Neural progenitor cell (in vitro differentiated cells): Measurements from ENCODE around the gene F13A1.

Experiments used
- EZH2 ChIP-seq: fragments of 200-600 bp; sonication (generic); IDR thresholded peaks from 2 replicates; pipeline ENCODE4 v1.6.1; 2017; ENCODE audit warnings: antibody characterized with exemption, mild to moderate bottlenecking, moderate library complexity
- EZH2phosphoT487 ChIP-seq: fragments of 200-600 bp; sonication (generic); IDR thresholded peaks from 2 replicates; pipeline ENCODE4 v1.6.1; 2017; ENCODE audit warnings: antibody characterized with exemption
- TF ChIP-seq, protein P1 (sequence below): fragments of 200-600 bp; sonication (generic); IDR thresholded peaks from 2 replicates; pipeline ENCODE4 v1.5.1; 2017; ENCODE audit warnings: antibody characterized with exemption, mild to moderate bottlenecking

- TF ChIP-seq, protein P1, sequence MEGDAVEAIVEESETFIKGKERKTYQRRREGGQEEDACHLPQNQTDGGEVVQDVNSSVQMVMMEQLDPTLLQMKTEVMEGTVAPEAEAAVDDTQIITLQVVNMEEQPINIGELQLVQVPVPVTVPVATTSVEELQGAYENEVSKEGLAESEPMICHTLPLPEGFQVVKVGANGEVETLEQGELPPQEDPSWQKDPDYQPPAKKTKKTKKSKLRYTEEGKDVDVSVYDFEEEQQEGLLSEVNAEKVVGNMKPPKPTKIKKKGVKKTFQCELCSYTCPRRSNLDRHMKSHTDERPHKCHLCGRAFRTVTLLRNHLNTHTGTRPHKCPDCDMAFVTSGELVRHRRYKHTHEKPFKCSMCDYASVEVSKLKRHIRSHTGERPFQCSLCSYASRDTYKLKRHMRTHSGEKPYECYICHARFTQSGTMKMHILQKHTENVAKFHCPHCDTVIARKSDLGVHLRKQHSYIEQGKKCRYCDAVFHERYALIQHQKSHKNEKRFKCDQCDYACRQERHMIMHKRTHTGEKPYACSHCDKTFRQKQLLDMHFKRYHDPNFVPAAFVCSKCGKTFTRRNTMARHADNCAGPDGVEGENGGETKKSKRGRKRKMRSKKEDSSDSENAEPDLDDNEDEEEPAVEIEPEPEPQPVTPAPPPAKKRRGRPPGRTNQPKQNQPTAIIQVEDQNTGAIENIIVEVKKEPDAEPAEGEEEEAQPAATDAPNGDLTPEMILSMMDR, result no peak
- TF ChIP-seq EZH2phosphoT487 (no peak), EZH2 (no peak)
Measured at GRCh38 chr6:6362056-6362840, 41.8 kb upstream of the F13A1 start.
